GM19023 (cell line): ENCODE results near the gene CUBN.

Experiments used
- ATAC-seq: cut with Tn5 transposase; IDR thresholded peaks from one replicate; pipeline ENCODE4 v1.9.1; 2021; ENCODE audit warnings: mild to moderate bottlenecking, moderate library complexity; ENCODE audit not compliant: unreplicated experiment

Gene CUBN

GRCh38 chr10:16931930-16932329 is 197.7 kb downstream of the CUBN start:
- no peak for ATAC-seq

- no peak for ATAC-seq
These were observed 199.1 kb downstream of the CUBN start for GRCh38 chr10:16930540-16930939.

GRCh38 chr10:16929069-16929468 is 200.5 kb downstream of the CUBN start:
- ATAC-seq: no peak

- no peak for ATAC-seq
These were observed 202.1 kb downstream of the CUBN start for GRCh38 chr10:16927546-16927945.

- no peak for ATAC-seq
These were observed 205.9 kb downstream of the CUBN start for GRCh38 chr10:16923726-16924125.

- no peak for ATAC-seq
These were observed 206.3 kb downstream of the CUBN start for GRCh38 chr10:16923309-16923708.

GRCh38 chr10:16919121-16919982 is 210.3 kb downstream of the CUBN start:
- no peak for ATAC-seq

- no peak for ATAC-seq
These were observed 213.1 kb downstream of the CUBN start for GRCh38 chr10:16916496-16916895.

GRCh38 chr10:16915300-16915699 is 214.3 kb downstream of the CUBN start:
- no peak for ATAC-seq

GRCh38 chr10:16913266-16913665 is 216.3 kb downstream of the CUBN start:
- no peak for ATAC-seq

GRCh38 chr10:16910793-16911164 is 218.8 kb downstream of the CUBN start:
- ATAC-seq: no peak

GRCh38 chr10:16909961-16910792 is 219.4 kb downstream of the CUBN start:
- no peak for ATAC-seq

GRCh38 chr10:16909271-16909767 is 220.3 kb downstream of the CUBN start:
- no peak for ATAC-seq

GRCh38 chr10:16907687-16908086 is 221.9 kb downstream of the CUBN start:
- ATAC-seq: no peak

- no peak for ATAC-seq
These were observed 224.3 kb downstream of the CUBN start for GRCh38 chr10:16905320-16905719.

- no peak for ATAC-seq
These were observed 225.0 kb downstream of the CUBN start for GRCh38 chr10:16904639-16905061.

- no peak for ATAC-seq
These were observed 225.6 kb downstream of the CUBN start for GRCh38 chr10:16904049-16904448.

GRCh38 chr10:16902606-16903005 is 227.0 kb downstream of the CUBN start:
- no peak for ATAC-seq

- ATAC-seq: no peak
These were observed 228.5 kb downstream of the CUBN start for GRCh38 chr10:16901106-16901505.

GRCh38 chr10:16896993-16897392 is 232.6 kb downstream of the CUBN start:
- no peak for ATAC-seq

GRCh38 chr10:16894821-16895220 is 234.8 kb downstream of the CUBN start:
- ATAC-seq: no peak

GRCh38 chr10:16893664-16894063 is 235.9 kb downstream of the CUBN start:
- no peak for ATAC-seq
